Spleen (tissue), 7 donors: Measurements from ENCODE around the gene SNRPD3.
"Not testable (repeated sequence)": the region's sequence is repeated elsewhere in the genome, so short reads cannot be mapped to it uniquely, and the experiment has no call there.

Experiments used
- CTCF ChIP-seq, 11 experiments: fragments of 200-600 bp in 7 of 11; fragments of 450-650 bp in 4 of 11; sonication (generic) in 4 of 11; IDR thresholded peaks in 8 of 11; conservative IDR thresholded peaks in 3 of 11; 1 replicate in 7 of 11; 2 replicates in 4 of 11; pipeline versions ENCODE4 v1.4.0 to v1.8.0; 2016 to 2021; ENCODE audit warnings: antibody characterized with exemption in 11 of 11, inconsistent platforms in 4 of 11, mild to moderate bottlenecking in 1 of 11
- POLR2A ChIP-seq, 3 donors: fragments of 450-650 bp; IDR thresholded peaks; one replicate each; pipeline ENCODE4 v1.5.1; 2017; ENCODE audit warnings: antibody characterized with exemption in 3 of 3, mild to moderate bottlenecking in 1 of 3
- POLR2AphosphoS5 ChIP-seq, 3 donors: sonication (generic); formaldehyde crosslinking; IDR thresholded peaks; one replicate each; pipeline ENCODE4 v1.5.1; 2017; ENCODE audit warnings: antibody characterized with exemption in 3 of 3
- donor health status: DM: no; HTN: no; CAD: no; lungs with moderate emphysema.
- donor health status: DM: no; HTN: no; CAD: no.
- donor health status: DM: no; HTN: no; CAD: no.

DNA sequence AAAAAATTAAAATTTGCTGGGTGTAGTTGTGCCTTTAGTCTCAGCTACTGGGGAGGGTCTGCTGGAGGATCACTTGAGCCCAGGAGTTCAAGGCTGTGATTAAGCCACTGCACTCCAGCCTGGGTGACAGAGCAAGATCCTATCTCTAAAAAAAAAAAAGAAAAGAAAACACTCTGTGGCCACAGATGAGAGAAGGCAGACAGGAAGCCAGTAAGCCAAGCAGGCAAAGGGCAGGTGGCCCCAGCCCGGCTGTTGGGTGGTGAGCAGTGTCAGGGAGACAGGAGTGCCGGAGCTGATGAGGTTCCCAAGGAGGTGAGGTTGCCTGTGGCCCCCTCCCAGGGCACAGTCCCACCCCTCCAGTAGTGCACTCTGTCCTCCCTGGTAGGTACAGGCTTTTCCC lies 66.8 kb downstream of the SNRPD3 start:
- TF ChIP-seq CTCF (IDR thresholded peaks at IDR 0.05 in 8 of 11, conservative IDR thresholded peaks at IDR 0.05 in 3 of 11); POLR2A (IDR thresholded peaks at IDR 0.05); POLR2AphosphoS5 (IDR thresholded peaks at IDR 0.05): not testable (repeated sequence)
